B cell (primary cell): ENCODE measurements around the gene TCEANC2. TPM values are rescaled to one million over a fixed set of nuclear protein-coding genes. Genes with fewer than 3 reads are reported as not detected.

Experiments
- ATAC-seq: fragments of 200-7000 bp; cut with Tn5 transposase; one replicate; pipeline ENCODE4 v1.10.0; 2021; ENCODE audit warnings: low read depth, mild to moderate bottlenecking, moderate number of reproducible peaks, moderate library complexity
- CTCF ChIA-PET: fragments of 350-600 bp; sonication (Branson Sonifier 250); formaldehyde crosslinking; loops from one replicate; lab custom pipeline; 2021; ENCODE audit warnings: antibody characterized with exemption, inconsistent platforms; lab: Charles Lee
- POLR2A ChIA-PET: fragments of 350-600 bp; sonication (Branson Sonifier 250); formaldehyde crosslinking; loops from one replicate; lab custom pipeline; 2021; ENCODE audit warnings: antibody characterized with exemption; lab: Charles Lee
- DNase-seq: peaks from one replicate; pipeline ENCODE4 v3.0.0; 2013
- H2AFZ ChIP-seq: 2 replicates; pipeline ENCODE4 v1.6.1; 2012; ENCODE audit warnings: mild to moderate bottlenecking, low read depth, low read length; ENCODE audit not compliant: insufficient read depth, poor library complexity, severe bottlenecking
- H3K27ac ChIP-seq, 2 donors: 1 replicate in 1 of 2; 2 replicates in 1 of 2; pipeline ENCODE4 v1.5.1; 2012 to 2013; ENCODE audit warnings: low read length in 2 of 2, mild to moderate bottlenecking in 2 of 2, moderate library complexity in 1 of 2
- H3K27me3 ChIP-seq, 4 experiments: fragments of 200-600 bp in 1 of 4; sonication (generic) in 1 of 4; replicated peaks in 1 of 4; 1 replicate in 2 of 4; 2 replicates in 2 of 4; pipeline versions ENCODE4 v1.6.1 to v1.7.0; 2013 to 2016; ENCODE audit warnings: low read length in 3 of 4, mild to moderate bottlenecking in 2 of 4, mixed read lengths in 1 of 4, moderate library complexity in 1 of 4; ENCODE audit not compliant: insufficient read depth in 4 of 4, control insufficient read depth in 3 of 4; ENCODE audit errors: control extremely low read depth in 1 of 4
- H3K36me3 ChIP-seq, 2 experiments: replicated peaks in 1 of 2; 1 replicate in 1 of 2; 2 replicates in 1 of 2; pipeline versions ENCODE4 v1.6.1 to v1.7.1; 2013; ENCODE audit warnings: low read length in 1 of 2; ENCODE audit not compliant: insufficient read depth in 2 of 2, control insufficient read depth in 1 of 2; ENCODE audit errors: control extremely low read depth in 1 of 2, extremely low read depth in 1 of 2
- H3K4me1 ChIP-seq, 2 donors: fragments of 200-600 bp in 1 of 2; sonication (generic) in 1 of 2; 1 replicate in 1 of 2; 2 replicates in 1 of 2; pipeline versions ENCODE4 v1.5.1 to v1.6.1; 2013 to 2017; ENCODE audit warnings: low read length in 2 of 2; ENCODE audit not compliant: control insufficient read depth in 2 of 2, insufficient read depth in 2 of 2
- H3K4me2 ChIP-seq: replicated peaks from 2 replicates; pipeline ENCODE3; 2012; ENCODE audit warnings: mild to moderate bottlenecking, low read depth, low read length; ENCODE audit not compliant: poor library complexity, severe bottlenecking
- H3K4me3 ChIP-seq, 5 experiments: fragments of 200-600 bp in 1 of 5; sonication (generic) in 1 of 5; 1 replicate in 3 of 5; 2 replicates in 2 of 5; pipeline versions ENCODE4 v1.5.1 to v1.7.0; 2011 to 2016; ENCODE audit warnings: low read length in 4 of 5, mild to moderate bottlenecking in 4 of 5, low read depth in 2 of 5, control low read depth in 1 of 5, moderate library complexity in 1 of 5; ENCODE audit not compliant: insufficient read depth in 1 of 5; ENCODE audit errors: control extremely low read depth in 1 of 5, extremely low read depth in 1 of 5
- H3K79me2 ChIP-seq: fragments of 200-600 bp; sonication (generic); one replicate; pipeline ENCODE4 v1.6.0; 2016; ENCODE audit warnings: low read length; ENCODE audit not compliant: control insufficient read depth, insufficient read depth
- H3K9ac ChIP-seq: fragments of 200-600 bp; sonication (generic); 2 replicates; pipeline ENCODE4 v1.6.1; 2017; ENCODE audit warnings: mild to moderate bottlenecking, low read length, moderate library complexity
- H3K9me3 ChIP-seq, 3 donors: one replicate each; pipeline versions ENCODE4 v1.6.1 to v1.7.1; 2013; ENCODE audit warnings: low read length in 2 of 3; ENCODE audit not compliant: control insufficient read depth in 2 of 3, insufficient read depth in 1 of 3; ENCODE audit errors: control extremely low read depth in 1 of 3
- H4K20me1 ChIP-seq: 2 replicates; pipeline ENCODE4 v1.6.0; 2012; ENCODE audit warnings: mild to moderate bottlenecking, low read length; ENCODE audit not compliant: insufficient read depth, control insufficient read depth, poor library complexity, severe bottlenecking
- H3K27ac Mint-ChIP-seq: one replicate; pipeline ENCODE4 v1.8.0; 2021; ENCODE audit warnings: mixed read lengths
- H3K27me3 Mint-ChIP-seq: one replicate; pipeline ENCODE4 v1.8.0; 2021; ENCODE audit warnings: mixed read lengths
- H3K4me1 Mint-ChIP-seq: one replicate; pipeline ENCODE4 v1.8.0; 2021; ENCODE audit warnings: mixed read lengths
- H3K4me3 Mint-ChIP-seq: one replicate; pipeline ENCODE4 v1.8.0; 2021; ENCODE audit warnings: mixed read lengths
- H3K9me3 Mint-ChIP-seq: one replicate; pipeline ENCODE4 v1.8.0; 2022; ENCODE audit warnings: mixed read lengths; ENCODE audit not compliant: insufficient read depth
- EZH2 ChIP-seq: IDR thresholded peaks from 2 replicates; pipeline ENCODE4 v1.6.1; 2012; ENCODE audit warnings: borderline replicate concordance, low read depth, mild to moderate bottlenecking, moderate library complexity, low read length; ENCODE audit not compliant: insufficient read depth, poor library complexity, severe bottlenecking
- WGBS: methylation state at CpG from one replicate; pipeline ENCODE4 v1.1.5; 2013; ENCODE audit warnings: missing lambda C conversion rate; ENCODE audit not compliant: insufficient coverage; 5-methylcytosine and 5-hydroxymethylcytosine counted together
- intact Hi-C: fragments of 100-400 bp; cut with micrococcal nuclease; formaldehyde crosslinking; loops from one replicate; pipeline ENCODE4 v1.10.0; 2022
- polyA plus RNA-seq: library from polyadenylated mRNA; depleted of rRNA; stranded (reverse); fragments of >200 nt; gene quantifications from 2 replicates; pipeline ENCODE4 v1.2.3, GENCODE V29; 2012
- total RNA-seq, 2 donors: library from RNA; stranded (reverse); fragments of 120-200 nt in 1 of 2; gene quantifications; 1 replicate in 1 of 2; 2 replicates in 1 of 2; pipeline versions ENCODE4 v1.2.3 to v1.2.4, GENCODE V29; 2013 to 2022
- TF ChIP-seq, protein P1 (sequence below): fragments of 200-600 bp; IDR thresholded peaks from one replicate; pipeline ENCODE4 v1.8.0; 2022; ENCODE audit warnings: antibody characterized with exemption, mild to moderate bottlenecking

The TCEANC2 gene
- total and polyA plus RNA-seq, 2 donors (not counting 1 experiment from before 2014, with no cell fraction given), result 8.0 to 15.9 TPM

DNA sequence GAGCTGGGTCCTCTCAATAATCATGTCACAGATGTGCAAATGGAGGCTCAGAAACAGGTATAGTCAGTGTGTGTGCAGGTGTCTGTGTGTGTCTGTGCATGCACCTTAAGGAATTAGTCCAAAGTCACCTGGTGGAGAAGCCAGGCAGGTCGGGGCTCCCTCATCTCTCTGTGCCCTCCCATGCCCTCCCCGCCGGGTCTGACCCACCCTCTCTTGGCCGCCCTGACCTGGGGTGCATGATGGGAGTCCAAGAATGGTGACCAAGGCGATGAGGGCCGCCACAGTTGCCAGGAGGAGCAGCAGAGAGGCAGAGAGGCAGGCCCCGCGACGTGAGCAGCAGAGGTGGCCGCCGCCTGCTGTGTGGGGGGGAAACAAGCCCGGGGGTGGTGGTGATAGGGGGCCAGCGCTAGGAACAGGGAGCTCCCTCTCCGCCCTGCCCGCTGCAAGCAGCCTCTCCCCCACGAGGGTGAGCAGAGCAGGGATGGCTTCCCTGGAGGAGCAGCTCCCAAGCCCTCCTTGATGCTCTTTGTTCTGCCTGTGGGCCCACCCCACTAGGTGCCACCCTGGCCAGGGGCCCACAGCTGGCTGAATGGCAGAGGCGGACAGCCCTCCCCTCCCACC, 39.3 kb upstream of the TCEANC2 start:
- no peak for DNase-seq
- ATAC-seq, result no peak
- H3K27ac Mint-ChIP-seq, result no peak overlapping the region
- H3K4me1 Mint-ChIP-seq, result no peaks in the 10 kb centered on the region
- Histone ChIP-seq H3K27ac (no peak overlapping the region), H3K9ac (no peak overlapping the region), H3K9me3 (no peaks in the 10 kb centered on the region), H4K20me1 (no peaks in the 10 kb centered on the region), H3K36me3 (no peaks in the 10 kb centered on the region), H3K79me2 (no peaks in the 10 kb centered on the region), H2AFZ (no peak overlapping the region), H3K4me2 (no peak overlapping the region), H3K27me3 (peaks cover 0 to 3% (median 0%) of the 10 kb centered on the region in 4 experiments), H3K4me1 (no peaks in the 10 kb centered on the region), H3K4me3 (no peak overlapping the region)
- H3K9me3 Mint-ChIP-seq, result no peaks in the 10 kb centered on the region
- H3K4me3 Mint-ChIP-seq, result no peak overlapping the region
- ChIA-PET CTCF (no interaction called here), POLR2A (no interaction called here)
- intact Hi-C loops, result no loop called here
- TF ChIP-seq, protein P1, sequence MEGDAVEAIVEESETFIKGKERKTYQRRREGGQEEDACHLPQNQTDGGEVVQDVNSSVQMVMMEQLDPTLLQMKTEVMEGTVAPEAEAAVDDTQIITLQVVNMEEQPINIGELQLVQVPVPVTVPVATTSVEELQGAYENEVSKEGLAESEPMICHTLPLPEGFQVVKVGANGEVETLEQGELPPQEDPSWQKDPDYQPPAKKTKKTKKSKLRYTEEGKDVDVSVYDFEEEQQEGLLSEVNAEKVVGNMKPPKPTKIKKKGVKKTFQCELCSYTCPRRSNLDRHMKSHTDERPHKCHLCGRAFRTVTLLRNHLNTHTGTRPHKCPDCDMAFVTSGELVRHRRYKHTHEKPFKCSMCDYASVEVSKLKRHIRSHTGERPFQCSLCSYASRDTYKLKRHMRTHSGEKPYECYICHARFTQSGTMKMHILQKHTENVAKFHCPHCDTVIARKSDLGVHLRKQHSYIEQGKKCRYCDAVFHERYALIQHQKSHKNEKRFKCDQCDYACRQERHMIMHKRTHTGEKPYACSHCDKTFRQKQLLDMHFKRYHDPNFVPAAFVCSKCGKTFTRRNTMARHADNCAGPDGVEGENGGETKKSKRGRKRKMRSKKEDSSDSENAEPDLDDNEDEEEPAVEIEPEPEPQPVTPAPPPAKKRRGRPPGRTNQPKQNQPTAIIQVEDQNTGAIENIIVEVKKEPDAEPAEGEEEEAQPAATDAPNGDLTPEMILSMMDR, result no peak
- no peak for TF ChIP-seq EZH2
- peaks cover 32% of the 10 kb centered on the region for H3K27me3 Mint-ChIP-seq
- WGBS, result 84% methylated on average over 15 of the region's 17 CpGs

DNA sequence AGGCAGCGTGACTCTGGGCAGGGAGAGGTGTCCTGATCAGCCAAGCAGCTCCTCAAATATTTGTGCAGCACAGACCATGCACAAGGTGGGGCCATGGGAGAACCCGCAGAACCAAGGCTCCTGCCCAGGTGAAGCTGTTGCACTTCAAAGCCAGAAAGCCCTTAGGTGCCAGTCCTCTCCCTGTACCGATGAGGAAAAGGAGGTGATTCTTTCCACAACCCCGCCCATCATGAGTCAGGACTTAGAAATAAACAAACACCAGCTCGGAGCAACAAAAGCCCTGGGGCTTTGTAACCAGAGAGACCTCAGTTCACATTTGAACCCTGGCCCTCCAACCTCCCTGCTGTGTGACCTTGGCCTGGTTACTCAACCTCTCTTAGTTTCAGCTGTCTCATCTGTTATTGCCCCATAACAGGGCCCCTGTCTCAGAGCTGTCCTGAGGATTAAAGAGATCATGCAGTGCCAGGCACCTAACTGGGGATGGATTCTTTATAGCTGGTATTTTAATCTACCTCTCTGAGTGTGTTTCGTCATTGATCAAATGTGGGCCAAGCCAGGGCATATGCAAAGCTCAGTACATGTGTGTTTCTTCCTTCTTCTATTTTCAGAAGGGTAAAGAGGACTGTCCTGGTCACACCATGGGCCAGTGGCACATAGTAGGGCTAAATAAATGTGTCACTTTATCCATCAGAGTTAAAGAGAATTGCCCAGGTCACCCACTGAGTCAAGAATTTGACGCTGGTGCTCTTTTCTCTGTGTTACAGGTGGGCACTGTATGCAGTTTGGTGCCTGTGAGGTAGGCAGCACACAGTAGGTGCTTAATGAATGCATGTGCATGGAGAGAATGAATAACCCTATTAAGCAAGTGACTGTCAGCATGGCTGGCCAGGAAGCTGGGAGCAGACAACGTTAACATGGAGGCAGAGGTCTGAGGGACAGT, 36.8 kb upstream of the TCEANC2 start:
- no peak overlapping the region for H3K4me3 Mint-ChIP-seq
- ChIA-PET CTCF (no interaction called here), POLR2A (no interaction called here)
- Histone ChIP-seq H3K27me3 (peaks cover 0 to 3% (median 0%) of the 10 kb centered on the region in 4 experiments), H3K27ac (no peak overlapping the region), H3K36me3 (no peaks in the 10 kb centered on the region), H3K9me3 (no peaks in the 10 kb centered on the region), H2AFZ (no peak overlapping the region), H3K79me2 (no peaks in the 10 kb centered on the region), H3K4me3 (no peak overlapping the region), H3K4me1 (no peaks in the 10 kb centered on the region), H4K20me1 (no peaks in the 10 kb centered on the region), H3K9ac (no peak overlapping the region), H3K4me2 (no peak overlapping the region)
- no peaks in the 10 kb centered on the region for H3K9me3 Mint-ChIP-seq
- no peak overlapping the region for H3K27ac Mint-ChIP-seq
- DNase-seq (no peak), ATAC-seq (no peak)
- peaks cover 19% of the 10 kb centered on the region for H3K27me3 Mint-ChIP-seq
- TF ChIP-seq, protein P1, result no peak
- no peak for TF ChIP-seq EZH2
- H3K4me1 Mint-ChIP-seq, result no peaks in the 10 kb centered on the region
- WGBS, result 78% methylated on average over 7 of the region's 8 CpGs
- intact Hi-C loops, result no loop called here
